ENCODE results near the gene HDAC9.

DNA sequence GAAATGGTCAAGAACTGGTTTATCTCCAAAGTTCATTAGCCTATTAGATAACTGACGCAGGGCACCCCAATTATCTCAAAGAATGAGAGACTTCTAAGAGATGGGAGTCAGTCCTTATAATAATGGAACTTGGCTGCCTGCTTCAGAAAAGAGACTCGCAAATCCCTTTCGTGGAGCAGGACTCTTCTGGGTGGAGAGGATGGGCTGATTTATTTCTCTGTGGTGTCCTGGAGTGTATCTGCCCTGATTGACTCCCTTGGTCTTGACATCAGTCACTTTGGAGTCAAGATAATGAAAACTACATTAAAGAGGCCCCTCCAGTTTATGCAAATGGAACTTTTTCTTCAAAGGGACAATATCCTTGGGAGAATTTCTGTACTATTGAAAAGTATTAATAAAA lies 198.9 kb downstream of the HDAC9 start:
- TF ChIP-seq POLR2AphosphoS5 (IDR thresholded peaks at IDR 0.05; ENCODE audit: low read depth, low read length) = no peak
- TF ChIP-seq GABPA (IDR thresholded peaks at IDR 0.05; ENCODE audit: low read depth) = no peak
- no peak for TF ChIP-seq TCF12 (IDR thresholded peaks at IDR 0.05)
- TF ChIP-seq, protein P1, sequence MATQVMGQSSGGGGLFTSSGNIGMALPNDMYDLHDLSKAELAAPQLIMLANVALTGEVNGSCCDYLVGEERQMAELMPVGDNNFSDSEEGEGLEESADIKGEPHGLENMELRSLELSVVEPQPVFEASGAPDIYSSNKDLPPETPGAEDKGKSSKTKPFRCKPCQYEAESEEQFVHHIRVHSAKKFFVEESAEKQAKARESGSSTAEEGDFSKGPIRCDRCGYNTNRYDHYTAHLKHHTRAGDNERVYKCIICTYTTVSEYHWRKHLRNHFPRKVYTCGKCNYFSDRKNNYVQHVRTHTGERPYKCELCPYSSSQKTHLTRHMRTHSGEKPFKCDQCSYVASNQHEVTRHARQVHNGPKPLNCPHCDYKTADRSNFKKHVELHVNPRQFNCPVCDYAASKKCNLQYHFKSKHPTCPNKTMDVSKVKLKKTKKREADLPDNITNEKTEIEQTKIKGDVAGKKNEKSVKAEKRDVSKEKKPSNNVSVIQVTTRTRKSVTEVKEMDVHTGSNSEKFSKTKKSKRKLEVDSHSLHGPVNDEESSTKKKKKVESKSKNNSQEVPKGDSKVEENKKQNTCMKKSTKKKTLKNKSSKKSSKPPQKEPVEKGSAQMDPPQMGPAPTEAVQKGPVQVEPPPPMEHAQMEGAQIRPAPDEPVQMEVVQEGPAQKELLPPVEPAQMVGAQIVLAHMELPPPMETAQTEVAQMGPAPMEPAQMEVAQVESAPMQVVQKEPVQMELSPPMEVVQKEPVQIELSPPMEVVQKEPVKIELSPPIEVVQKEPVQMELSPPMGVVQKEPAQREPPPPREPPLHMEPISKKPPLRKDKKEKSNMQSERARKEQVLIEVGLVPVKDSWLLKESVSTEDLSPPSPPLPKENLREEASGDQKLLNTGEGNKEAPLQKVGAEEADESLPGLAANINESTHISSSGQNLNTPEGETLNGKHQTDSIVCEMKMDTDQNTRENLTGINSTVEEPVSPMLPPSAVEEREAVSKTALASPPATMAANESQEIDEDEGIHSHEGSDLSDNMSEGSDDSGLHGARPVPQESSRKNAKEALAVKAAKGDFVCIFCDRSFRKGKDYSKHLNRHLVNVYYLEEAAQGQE (IDR thresholded peaks at IDR 0.05; ENCODE audit: low read depth, low read length) = no peak
- TF ChIP-seq, protein P2, sequence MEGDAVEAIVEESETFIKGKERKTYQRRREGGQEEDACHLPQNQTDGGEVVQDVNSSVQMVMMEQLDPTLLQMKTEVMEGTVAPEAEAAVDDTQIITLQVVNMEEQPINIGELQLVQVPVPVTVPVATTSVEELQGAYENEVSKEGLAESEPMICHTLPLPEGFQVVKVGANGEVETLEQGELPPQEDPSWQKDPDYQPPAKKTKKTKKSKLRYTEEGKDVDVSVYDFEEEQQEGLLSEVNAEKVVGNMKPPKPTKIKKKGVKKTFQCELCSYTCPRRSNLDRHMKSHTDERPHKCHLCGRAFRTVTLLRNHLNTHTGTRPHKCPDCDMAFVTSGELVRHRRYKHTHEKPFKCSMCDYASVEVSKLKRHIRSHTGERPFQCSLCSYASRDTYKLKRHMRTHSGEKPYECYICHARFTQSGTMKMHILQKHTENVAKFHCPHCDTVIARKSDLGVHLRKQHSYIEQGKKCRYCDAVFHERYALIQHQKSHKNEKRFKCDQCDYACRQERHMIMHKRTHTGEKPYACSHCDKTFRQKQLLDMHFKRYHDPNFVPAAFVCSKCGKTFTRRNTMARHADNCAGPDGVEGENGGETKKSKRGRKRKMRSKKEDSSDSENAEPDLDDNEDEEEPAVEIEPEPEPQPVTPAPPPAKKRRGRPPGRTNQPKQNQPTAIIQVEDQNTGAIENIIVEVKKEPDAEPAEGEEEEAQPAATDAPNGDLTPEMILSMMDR (IDR thresholded peaks at IDR 0.05) = no peak
- TF ChIP-seq, protein P3, sequence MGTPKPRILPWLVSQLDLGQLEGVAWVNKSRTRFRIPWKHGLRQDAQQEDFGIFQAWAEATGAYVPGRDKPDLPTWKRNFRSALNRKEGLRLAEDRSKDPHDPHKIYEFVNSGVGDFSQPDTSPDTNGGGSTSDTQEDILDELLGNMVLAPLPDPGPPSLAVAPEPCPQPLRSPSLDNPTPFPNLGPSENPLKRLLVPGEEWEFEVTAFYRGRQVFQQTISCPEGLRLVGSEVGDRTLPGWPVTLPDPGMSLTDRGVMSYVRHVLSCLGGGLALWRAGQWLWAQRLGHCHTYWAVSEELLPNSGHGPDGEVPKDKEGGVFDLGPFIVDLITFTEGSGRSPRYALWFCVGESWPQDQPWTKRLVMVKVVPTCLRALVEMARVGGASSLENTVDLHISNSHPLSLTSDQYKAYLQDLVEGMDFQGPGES (IDR thresholded peaks at IDR 0.05; ENCODE audit: low read depth, low read length) = no peak
- no peak for TF ChIP-seq CHD2 (IDR thresholded peaks at IDR 0.05; ENCODE audit: low read length, partially characterized antibody)
- no peak for TF ChIP-seq EZH2phosphoT487 (IDR thresholded peaks at IDR 0.05; ENCODE audit: borderline replicate concordance, low read depth)
- no peak for TF ChIP-seq TAF1 (IDR thresholded peaks at IDR 0.05; ENCODE audit: borderline replicate concordance, low read depth, low read length)
- no peak for TF ChIP-seq RFX5 (IDR thresholded peaks at IDR 0.05; ENCODE audit: low read length)
- TF ChIP-seq GATA2 (CRISPR knock-in tag; IDR thresholded peaks at IDR 0.05) = 0 out of 2 replicates have a peak, but pooled peaks have one; percentile 5
- TF ChIP-seq, protein P4, sequence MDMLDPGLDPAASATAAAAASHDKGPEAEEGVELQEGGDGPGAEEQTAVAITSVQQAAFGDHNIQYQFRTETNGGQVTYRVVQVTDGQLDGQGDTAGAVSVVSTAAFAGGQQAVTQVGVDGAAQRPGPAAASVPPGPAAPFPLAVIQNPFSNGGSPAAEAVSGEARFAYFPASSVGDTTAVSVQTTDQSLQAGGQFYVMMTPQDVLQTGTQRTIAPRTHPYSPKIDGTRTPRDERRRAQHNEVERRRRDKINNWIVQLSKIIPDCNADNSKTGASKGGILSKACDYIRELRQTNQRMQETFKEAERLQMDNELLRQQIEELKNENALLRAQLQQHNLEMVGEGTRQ (IDR thresholded peaks at IDR 0.05; ENCODE audit: borderline replicate concordance, low read depth, low read length) = no peak

Measured in SK-N-SH (cell line).